NT2/D1 (cell line): Measurements from ENCODE around the gene DDX31.

ENCODE experiments used
- SUZ12 ChIP-seq: IDR thresholded peaks from 2 replicates; pipeline ENCODE4 v1.6.1; 2011; ENCODE audit not compliant: insufficient read length, insufficient read depth; ENCODE audit errors: extremely low read depth
- YY1 ChIP-seq: IDR thresholded peaks from 2 replicates; pipeline ENCODE4 v1.6.1; 2011; ENCODE audit not compliant: insufficient read length, insufficient read depth

GRCh38 chr9:132585954-132586829 is 83.6 kb downstream of the DDX31 start:
- TF ChIP-seq SUZ12 (no peak), YY1 (no peak)
